Measurements from ENCODE around the gene EPHA7. TPM values are rescaled to one million over a fixed set of nuclear protein-coding genes. Genes with fewer than 3 reads are reported as not detected.

The EPHA7 gene
- total RNA-seq, 1 donor from 2014 or later: 1.5 TPM

DNA sequence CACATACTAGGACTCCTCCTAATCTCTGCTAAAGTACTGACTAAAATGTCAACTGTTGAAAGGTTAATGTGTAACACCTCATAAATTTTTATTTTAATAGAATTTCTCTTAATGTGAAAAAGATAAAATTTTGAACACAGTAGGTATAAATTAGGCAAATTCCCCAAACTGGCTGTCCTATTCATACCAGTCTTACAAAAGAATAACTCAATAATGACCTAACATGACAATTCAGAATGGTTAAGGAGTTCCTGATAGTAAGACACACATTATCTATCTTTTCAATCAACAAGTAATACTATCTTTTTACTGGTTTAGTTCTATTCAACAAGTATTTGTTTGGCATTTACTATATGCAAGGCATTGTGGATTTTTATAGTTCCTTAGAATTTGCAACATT, 141.1 kb downstream of the EPHA7 start:
- intact Hi-C loops (cut with micrococcal nuclease): no loop called here
- no peak for ATAC-seq
- DNase-seq: no peak

GRCh38 chr6:93272896-93273295, 146.5 kb downstream of the EPHA7 start:
- intact Hi-C loops (cut with micrococcal nuclease): no loop called here
- no peak for ATAC-seq
- DNase-seq: no peak

- DNase-seq: no peak
- ATAC-seq: no peak
- intact Hi-C loops (cut with micrococcal nuclease): no loop called here
These were observed 147.1 kb downstream of the EPHA7 start for GRCh38 chr6:93272211-93272610.

GRCh38 chr6:93266116-93266817, 153.1 kb downstream of the EPHA7 start:
- ATAC-seq: no peak
- intact Hi-C loops (cut with micrococcal nuclease): no loop called here
- DNase-seq: no peak

DNA sequence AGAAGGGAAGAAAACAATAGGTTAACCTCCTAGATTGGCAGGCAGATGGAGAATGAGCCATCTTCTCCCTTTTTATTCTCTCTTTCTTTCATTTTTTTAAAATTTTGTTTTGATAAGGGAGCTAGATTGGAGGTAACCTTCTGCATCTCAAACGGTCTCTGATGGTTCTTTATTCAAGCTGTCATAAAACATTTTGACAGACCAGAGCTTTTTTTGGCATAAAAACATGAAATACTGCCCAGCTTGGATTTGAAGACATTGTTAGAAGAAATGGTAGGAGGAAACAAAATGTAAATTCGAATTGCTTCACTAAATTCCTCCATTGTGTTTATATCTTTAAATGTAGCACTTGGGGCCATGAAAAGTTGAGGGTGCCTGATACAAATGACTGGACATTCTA, 158.5 kb downstream of the EPHA7 start:
- no peak for DNase-seq
- ATAC-seq: no peak
- intact Hi-C loops (cut with micrococcal nuclease): no loop called here

GRCh38 chr6:93259332-93259731, 160.0 kb downstream of the EPHA7 start:
- no peak for DNase-seq
- ATAC-seq: no peak
- intact Hi-C loops (cut with micrococcal nuclease): no loop called here

DNA sequence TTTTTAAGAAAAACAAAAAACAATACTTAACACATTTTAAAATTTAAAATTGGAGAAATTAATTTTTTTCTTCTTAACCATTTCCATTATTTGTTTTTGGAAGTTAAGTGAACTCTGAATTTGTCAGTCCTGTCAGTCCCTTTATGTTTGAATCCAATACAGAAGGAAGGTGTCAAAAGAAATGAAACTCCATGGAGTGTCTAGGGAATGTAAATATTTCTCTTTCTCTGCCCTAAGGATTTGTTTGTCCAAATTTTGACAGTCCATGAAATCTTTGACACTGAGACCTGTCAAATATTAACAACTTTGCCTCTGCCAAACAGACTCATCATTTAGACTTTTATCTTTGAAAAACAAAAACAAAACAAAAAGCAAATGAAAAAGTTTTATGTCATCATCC, 166.4 kb downstream of the EPHA7 start:
- DNase-seq (no peak), ATAC-seq (no peak)
- intact Hi-C loops (cut with micrococcal nuclease): no loop called here

DNA sequence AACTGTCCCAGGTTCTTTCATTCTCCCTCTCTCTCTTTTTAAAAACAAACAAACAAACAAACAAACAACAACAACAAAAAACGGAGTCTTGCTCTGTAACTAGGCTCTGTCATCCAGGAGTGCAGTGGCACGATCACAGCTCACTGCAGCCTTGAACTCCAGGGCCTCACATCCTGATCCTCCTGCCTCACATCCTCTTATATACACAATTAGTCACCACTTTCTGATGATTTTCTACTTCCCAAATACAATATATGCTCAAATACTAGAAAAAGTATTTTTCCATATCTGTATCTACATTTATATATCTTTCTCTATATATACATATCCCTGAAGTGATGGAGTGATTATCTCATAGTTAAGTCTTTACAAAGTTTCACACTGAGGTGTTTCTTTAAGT, 170.7 kb downstream of the EPHA7 start:
- intact Hi-C loops (cut with micrococcal nuclease): no loop called here
- DNase-seq: no peak

GRCh38 chr6:93243231-93243778, 176.1 kb downstream of the EPHA7 start:
- no peak for DNase-seq
- no peak for ATAC-seq
- intact Hi-C loops (cut with micrococcal nuclease): no loop called here

More for the DNA sequence above, 170.7 kb downstream of the EPHA7 start:
- ATAC-seq: no peak

DNA sequence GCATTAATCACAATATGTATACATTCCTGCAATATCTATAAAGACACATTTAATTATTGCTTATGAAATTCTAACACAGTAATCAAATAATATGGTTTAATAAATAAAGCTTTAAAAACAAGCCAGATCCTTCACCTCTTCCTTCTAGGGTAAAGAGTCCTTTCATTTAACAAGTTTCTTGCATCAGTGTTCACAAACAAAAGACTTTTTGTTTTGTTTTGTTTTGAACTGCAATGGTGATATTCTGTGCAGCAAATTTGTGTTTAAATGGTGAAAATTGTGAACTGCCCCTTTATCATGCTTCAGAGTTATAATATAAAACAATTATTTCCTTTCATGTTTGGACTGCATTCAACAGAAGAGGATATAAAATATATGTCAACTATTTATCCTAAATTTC, 177.3 kb downstream of the EPHA7 start:
- intact Hi-C loops (cut with micrococcal nuclease): no loop called here
- no peak for ATAC-seq
- no peak for DNase-seq

DNA sequence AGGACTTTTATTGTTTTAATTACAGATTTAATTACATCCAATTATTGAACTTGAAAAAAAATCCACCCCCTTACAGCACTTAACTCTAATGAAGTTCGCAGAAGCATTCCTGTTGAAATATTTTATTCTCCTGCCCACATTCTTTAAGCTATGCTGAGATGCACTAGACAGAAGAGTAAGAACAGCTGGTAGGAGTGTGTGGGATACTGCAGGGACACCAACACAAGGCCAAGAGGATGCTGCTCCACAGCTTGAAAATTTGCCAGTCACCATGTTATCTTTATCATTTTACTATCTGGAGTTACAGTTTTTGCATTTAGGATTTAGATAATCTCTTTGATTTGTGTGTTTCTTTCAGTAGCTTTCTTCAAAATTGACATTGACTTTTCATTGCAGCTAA, 180.7 kb downstream of the EPHA7 start:
- no peak for DNase-seq
- intact Hi-C loops (cut with micrococcal nuclease): no loop called here
- ATAC-seq: no peak

DNA sequence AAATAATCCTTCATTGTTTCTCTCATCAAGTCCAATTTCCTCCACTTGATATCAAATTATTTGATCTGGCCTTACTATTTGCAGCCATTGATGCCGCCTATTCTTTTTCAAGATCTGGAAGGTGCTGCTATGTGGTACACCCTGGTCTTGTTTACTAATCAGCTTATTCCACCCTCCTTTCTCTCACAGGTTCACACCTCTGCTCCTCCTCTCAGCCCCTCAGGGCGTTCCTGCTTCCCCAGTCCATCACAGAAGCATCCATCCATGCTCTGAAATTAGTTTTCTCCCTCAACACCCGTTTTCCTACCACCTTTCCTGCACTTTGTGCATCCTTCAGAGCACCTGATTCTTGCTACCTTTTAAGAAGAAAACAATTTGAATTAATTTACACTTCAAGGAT, 183.6 kb downstream of the EPHA7 start:
- DNase-seq (no peak), ATAC-seq (no peak)
- intact Hi-C loops (cut with micrococcal nuclease): no loop called here

- intact Hi-C loops (cut with micrococcal nuclease): no loop called here
- ATAC-seq (no peak), DNase-seq (no peak)
These were observed 192.5 kb downstream of the EPHA7 start for GRCh38 chr6:93226822-93227221.

- DNase-seq (no peak), ATAC-seq (peak; percentile 100)
- intact Hi-C loops (cut with micrococcal nuclease): no loop called here
These were observed 197.1 kb downstream of the EPHA7 start for GRCh38 chr6:93222071-93222851.

DNA sequence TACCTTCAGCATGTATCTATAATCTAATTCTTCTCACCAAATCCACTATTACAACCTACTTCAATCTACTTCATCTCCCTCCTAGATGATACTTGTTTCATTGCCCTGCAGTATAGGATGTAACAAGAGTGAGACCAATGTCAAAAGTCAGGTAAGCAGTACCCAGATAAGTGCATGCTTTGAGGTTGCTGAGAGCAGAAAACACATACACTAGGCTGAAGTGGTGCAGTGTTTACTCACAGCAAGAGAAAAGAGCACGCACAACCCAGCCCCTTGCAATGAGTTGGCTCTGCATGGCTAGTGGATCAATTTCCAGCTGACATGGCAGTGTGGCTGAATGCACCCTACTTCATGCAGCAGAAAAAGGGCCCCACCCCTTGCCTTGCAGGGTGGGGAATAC, 199.9 kb downstream of the EPHA7 start:
- ATAC-seq: no peak
- DNase-seq: no peak
- intact Hi-C loops (cut with micrococcal nuclease): no loop called here

DNA sequence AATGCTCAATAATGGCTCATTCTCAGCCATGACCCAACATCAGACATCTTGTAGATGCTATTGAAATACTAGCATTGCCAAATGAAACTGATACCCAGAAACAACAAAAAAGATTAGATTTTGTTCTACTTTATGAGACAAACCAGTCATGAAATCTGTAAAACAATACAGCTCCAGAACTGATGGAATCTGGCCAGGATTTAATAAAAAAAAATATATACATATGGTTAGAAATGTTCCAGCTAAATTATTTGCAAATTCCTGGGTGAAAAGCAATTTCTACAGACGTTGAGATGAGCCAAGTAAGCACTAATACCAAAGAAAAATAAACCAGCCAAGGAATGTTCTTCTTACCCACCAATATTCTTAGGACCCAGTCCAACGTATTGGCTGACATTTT, 201.3 kb downstream of the EPHA7 start:
- DNase-seq (no peak), ATAC-seq (no peak)
- intact Hi-C loops (cut with micrococcal nuclease): no loop called here

DNA sequence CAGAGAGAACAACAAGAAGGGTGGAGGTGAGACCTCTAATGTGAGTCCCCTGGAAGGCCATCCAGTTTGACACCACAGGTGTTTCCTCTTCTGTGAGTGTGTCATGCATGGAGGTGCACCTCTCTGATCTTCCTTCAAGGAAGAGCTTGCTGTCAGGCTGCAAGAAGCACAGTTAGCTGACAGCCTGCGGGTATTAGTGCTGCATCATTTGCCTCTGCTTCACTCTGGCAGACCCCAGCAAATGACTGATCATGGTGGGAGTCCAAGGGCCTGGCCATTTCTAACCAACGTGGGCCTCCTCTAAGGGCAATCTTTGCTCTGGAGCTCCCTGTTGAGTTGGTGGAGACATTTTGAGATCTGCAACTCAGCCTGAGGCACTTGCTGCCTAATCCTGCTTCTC, 206.3 kb downstream of the EPHA7 start:
- intact Hi-C loops (cut with micrococcal nuclease): no loop called here
- ATAC-seq: no peak

GRCh38 chr6:93210908-93211307, 208.5 kb downstream of the EPHA7 start:
- ATAC-seq (no peak), DNase-seq (no peak)
- intact Hi-C loops (cut with micrococcal nuclease): no loop called here

More for the DNA sequence above, 206.3 kb downstream of the EPHA7 start:
- DNase-seq: no peak

DNA sequence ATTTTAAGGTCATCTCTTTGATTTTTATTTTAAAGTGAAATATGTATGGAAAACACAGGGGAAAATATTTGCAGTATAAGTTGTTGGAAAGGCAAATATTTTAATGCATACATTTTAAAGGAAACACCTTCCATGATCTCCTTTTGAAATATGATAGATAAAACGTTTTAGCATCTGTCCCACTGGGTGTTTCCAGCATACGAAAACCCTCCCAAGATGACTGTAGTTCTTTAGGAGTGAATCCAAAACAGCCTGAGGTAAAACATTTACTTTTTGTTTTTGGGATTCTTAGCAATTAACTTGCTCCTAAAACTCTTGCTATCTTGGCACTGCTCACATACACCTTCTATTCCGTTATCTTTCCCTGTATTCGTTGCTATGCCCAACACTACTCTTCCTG, 210.0 kb downstream of the EPHA7 start:
- intact Hi-C loops (cut with micrococcal nuclease): no loop called here
- no peak for DNase-seq
- ATAC-seq: no peak

DNA sequence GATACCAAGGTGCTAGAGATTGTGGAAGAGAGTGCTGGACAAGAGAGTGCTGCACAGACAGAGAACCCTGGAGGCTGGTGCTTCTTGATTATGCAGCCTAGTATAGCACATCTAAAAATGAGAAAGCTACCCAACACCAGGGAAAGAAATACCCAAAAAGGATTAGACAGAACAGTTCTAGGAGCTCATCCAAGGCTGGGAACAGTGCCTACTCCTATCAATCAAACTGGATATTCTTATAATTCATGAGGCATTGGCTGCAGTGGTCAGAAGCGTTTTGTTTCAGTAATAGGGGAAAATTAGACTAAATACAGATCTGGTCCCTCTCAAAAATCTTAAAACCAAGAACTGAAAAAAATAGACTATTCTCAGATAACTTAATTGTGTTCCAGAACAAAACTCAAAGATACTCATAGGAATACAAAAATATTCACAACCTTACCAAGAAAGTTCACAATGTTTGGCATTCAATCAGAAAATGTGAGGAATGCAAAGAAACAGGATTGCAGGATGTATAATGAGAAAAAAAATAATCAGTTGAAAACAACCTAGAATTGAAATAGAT, 222.9 kb downstream of the EPHA7 start:
- no peak for ATAC-seq
- no peak for DNase-seq
- intact Hi-C loops (cut with micrococcal nuclease): no loop called here

Measured in left ventricle myocardium superior (tissue), 1 donor.